HUES64 (cell line): ENCODE measurements around the gene ATG10.
"Not testable (repeated sequence)": the region's sequence is repeated elsewhere in the genome, so short reads cannot be mapped to it uniquely, and the experiment has no call there.

Experiments used
- H3K27ac ChIP-seq: 2 replicates; pipeline ENCODE4 v1.7.0; 2013; ENCODE audit warnings: low read depth, low read length, inconsistent platforms
- H3K27me3 ChIP-seq: 2 replicates; pipeline ENCODE4 v1.6.1; 2013; ENCODE audit warnings: mild to moderate bottlenecking, low read length; ENCODE audit not compliant: insufficient read depth
- H3K36me3 ChIP-seq: 2 replicates; pipeline ENCODE4 v1.6.1; 2013; ENCODE audit warnings: mild to moderate bottlenecking, low read length; ENCODE audit not compliant: insufficient read depth
- H3K4me1 ChIP-seq: 2 replicates; pipeline ENCODE4 v1.6.1; 2013; ENCODE audit warnings: mild to moderate bottlenecking, low read length, moderate library complexity; ENCODE audit not compliant: insufficient read depth
- H3K4me3 ChIP-seq: 2 replicates; pipeline ENCODE4 v1.5.1; 2013; ENCODE audit warnings: mild to moderate bottlenecking, low read length, moderate library complexity
- H3K9ac ChIP-seq: 2 replicates; pipeline ENCODE4 v1.6.1; 2013; ENCODE audit warnings: mild to moderate bottlenecking, low read depth, low read length
- H3K9me3 ChIP-seq: 2 replicates; pipeline ENCODE4 v1.6.1; 2013; ENCODE audit warnings: low read depth, low read length; ENCODE audit not compliant: insufficient read depth
- WGBS: fragments of 150-250, 120-280 bp; methylation state at CpG from one replicate; pipeline ENCODE4 v1.1.7; 2013; ENCODE audit warnings: missing lambda C conversion rate; 5-methylcytosine and 5-hydroxymethylcytosine counted together

Gene ATG10

DNA sequence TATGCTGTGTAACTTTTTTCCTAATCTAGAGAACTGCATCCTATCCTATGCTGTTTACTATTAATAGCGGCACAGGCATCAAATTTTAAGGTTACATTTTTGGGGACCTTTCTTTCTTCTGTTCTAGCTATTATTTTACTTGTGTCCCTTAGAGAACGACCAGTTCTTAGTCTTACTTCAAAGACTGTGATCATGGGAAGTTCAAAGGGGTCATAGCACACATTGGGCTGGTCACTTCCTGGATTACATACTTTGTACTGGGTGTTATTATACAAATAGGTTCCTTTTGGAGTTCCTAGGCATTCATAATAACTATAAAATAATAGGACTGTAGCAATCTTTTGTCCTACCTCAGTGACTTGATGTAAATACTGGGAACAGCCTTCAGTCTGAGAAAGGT is 297.5 kb downstream of the ATG10 start:
- not testable (repeated sequence) for H3K4me1 ChIP-seq, H3K4me3 ChIP-seq, H3K9me3 ChIP-seq, H3K27ac ChIP-seq, H3K9ac ChIP-seq, H3K27me3 ChIP-seq, H3K36me3 ChIP-seq
- 93% methylated on average over 2 of the region's 2 CpGs for WGBS

DNA sequence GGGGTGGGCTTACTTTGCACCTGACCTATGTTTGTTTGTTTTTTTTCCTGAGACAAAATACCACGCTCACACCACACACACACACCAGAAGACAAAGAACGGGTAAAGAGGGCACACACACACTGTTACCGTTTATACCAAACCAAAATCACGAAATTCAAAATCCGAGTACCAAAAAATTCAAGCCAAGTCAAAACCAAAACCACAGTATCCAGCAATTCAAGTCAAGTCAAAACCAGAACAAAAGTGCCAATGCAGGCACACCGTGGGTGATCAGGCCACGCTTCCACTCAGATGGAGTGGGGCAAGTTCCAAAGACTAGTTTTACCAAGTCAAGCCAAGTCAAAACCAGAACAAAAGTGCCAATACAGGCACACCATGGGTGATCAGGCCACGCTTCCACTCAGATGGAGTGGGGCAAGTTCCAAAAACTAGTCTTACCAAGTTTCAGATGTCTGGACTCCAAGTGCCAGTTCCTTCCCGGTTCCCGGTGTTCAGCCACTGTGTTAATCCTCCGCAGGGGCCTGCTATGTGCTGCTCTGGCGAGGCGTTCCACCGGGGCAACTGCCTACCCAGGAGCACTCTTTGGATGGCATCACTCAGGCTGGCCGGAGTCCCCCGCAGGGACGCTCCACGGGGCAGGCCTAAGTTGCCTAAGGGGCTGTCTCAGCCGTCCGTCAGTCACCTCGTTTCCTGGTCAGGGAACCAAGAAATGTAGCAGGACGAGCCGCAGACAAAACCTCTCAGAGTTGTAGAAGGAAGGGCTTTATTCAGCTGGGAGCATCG is 300.9 kb downstream of the ATG10 start:
- H3K27me3 ChIP-seq, H3K9ac ChIP-seq, H3K4me3 ChIP-seq, H3K9me3 ChIP-seq: not testable (repeated sequence)
- Histone ChIP-seq H3K4me1 (peaks cover 25% of the 10 kb centered on the region), H3K36me3 (peaks cover 37% of the 10 kb centered on the region), H3K27ac (peak overlapping the region; percentile 66; the same call in 1 of the 2 replicates)
- WGBS, result 74% methylated on average over 24 of the region's 24 CpGs

DNA sequence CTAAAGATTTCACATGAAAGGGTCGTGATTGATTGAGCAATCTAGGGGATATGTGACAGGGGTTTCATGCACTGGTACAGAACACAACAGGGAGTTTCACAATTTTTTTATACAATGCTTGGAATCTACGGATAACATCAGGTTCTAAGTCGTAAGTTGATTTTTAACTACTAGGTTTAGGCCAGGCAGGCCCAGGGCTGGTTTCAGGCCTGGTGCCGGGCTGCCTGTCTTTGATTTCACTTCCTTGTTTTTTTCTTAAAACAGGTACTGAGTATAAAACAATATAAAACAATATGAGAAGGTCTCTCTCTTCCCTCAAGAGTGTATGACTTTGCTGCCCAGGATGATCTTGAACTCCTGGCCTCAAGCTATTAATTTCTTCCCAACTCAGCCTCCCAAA is 301.6 kb downstream of the ATG10 start:
- H3K27ac ChIP-seq, result peak overlapping the region; percentile 66; the same call in 1 of the 2 replicates
- H3K36me3 ChIP-seq, result peaks cover 38% of the 10 kb centered on the region

DNA sequence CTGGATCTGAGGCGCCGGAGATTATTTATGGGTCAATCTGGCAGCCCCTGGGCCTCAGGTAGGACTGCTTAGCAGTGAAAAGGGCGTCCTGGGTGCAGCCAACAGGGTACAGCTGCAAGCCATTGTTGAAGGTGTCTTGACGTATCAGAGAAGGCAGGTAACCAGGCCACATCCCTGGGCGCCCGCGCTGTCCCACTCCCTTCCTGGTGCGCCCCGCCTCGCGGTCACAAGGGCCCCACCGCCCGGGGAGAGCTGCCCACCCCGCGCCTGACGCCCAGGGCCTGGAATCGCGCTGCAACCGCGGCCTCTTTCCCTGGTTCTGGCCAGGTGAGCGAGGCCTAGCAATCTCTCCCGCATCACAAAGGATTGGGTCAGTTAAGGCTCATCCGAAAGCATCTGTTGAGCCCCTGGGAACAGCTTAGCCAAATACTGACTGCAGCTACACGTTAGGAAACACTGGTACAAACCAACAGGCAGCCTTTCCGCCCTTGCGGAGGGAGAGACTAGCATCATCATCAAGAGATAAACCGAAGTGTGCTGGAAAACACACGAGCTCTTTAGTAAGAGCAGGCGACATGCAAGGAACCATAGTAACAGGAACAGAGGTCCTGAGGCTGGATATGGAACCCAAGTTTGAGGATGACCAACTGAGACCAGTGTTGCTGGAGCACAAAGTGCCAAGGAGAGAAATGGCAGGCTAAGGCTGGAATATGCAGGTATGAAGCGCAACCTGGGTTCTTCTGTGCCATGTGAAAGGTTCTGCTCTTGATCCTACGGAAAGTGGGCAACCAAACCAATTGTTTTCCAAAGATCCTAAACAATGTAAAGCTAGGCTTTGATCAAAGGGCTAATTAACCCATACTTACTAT is 302.8 kb downstream of the ATG10 start:
- peaks cover 25% of the 10 kb centered on the region for H3K4me1 ChIP-seq
- peak overlapping the region; percentile 37 for H3K9ac ChIP-seq
- 80% methylated on average over 31 of the region's 31 CpGs for WGBS
- no peaks in the 10 kb centered on the region for H3K9me3 ChIP-seq
- no peaks in the 10 kb centered on the region for H3K27me3 ChIP-seq
- H3K27ac ChIP-seq, result peak overlapping the region; percentile 94
- peaks cover 38% of the 10 kb centered on the region for H3K36me3 ChIP-seq
- H3K4me3 ChIP-seq, result no peak overlapping the region

More for the DNA sequence above, 301.6 kb downstream of the ATG10 start:
- H3K4me3 ChIP-seq, H3K9ac ChIP-seq, H3K27me3 ChIP-seq, H3K9me3 ChIP-seq: not testable (repeated sequence)
- 82% methylated on average over 4 of the region's 4 CpGs for WGBS
- H3K4me1 ChIP-seq, result peaks cover 25% of the 10 kb centered on the region

DNA sequence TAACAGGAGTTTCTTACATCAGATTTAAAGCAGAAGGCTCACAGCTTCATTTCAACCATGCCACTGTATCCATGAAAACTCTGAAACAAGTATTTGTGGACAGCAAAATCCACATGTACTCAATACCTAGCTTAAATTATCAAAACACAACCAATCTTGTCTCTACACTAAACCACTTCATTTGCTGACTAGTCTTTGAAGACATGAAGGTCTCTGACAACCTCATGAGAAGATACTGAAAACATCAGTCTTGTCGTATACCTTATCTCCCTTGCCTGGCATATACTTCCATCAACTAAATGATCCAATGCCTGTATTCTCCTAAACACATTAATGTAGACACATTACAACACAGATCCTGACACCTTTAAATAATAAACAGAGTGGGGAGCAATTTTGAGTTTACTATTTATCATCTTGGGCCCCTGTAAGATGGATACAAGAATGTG is 303.4 kb downstream of the ATG10 start:
- 96% methylated on average over 1 of the region's 1 CpG for WGBS
- H3K27me3 ChIP-seq, result no peaks in the 10 kb centered on the region
- peaks cover 38% of the 10 kb centered on the region for H3K36me3 ChIP-seq
- H3K4me1 ChIP-seq, result peaks cover 25% of the 10 kb centered on the region
- no peak overlapping the region for H3K4me3 ChIP-seq
- peak overlapping the region; percentile 37 for H3K9ac ChIP-seq
- no peaks in the 10 kb centered on the region for H3K9me3 ChIP-seq
- H3K27ac ChIP-seq, result peak overlapping the region; percentile 94

DNA sequence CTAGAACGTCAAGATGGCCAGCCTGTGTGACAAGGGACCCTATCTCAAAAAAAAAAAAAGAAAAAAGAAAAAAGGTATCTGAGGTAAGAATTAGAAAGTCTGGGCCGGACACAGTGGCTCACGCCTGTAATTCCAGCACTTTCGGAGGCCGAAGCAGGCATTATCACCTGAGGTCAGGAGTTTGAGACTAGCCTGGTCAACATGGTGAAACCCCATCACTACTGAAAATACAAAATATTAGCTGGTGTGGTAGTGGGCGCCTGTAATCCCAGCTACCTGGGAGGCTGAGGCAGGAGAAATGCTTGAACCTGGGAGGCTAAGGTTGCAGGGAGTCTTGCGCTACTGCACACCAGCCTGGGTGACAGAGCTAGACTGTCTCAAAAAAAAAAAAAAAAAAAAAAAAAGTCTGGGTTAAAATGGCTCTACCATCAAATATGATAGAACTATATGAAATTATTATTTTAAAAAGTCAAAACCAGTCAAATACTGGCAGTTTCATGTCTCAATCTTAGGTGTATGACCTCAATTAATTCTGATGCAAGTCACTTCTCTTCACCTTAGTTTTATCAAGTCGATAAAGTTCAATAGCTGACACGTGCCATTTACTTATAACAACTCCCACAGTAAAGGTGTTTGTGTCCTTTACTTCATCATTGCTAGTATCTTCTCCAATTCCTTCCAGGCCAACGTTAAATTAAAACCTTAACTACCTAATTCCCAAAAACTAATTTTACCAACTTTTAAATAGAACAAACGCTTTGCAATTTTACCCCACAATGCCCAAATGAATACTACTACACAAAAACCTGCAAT is 305.2 kb downstream of the ATG10 start:
- Histone ChIP-seq H3K4me3 (peak overlapping the region; percentile 98), H3K36me3 (peaks cover 38% of the 10 kb centered on the region), H3K4me1 (peaks cover 25% of the 10 kb centered on the region), H3K9ac (peak overlapping the region; percentile 100), H3K27ac (peak overlapping the region; percentile 94), H3K9me3 (no peaks in the 10 kb centered on the region), H3K27me3 (no peaks in the 10 kb centered on the region)
- WGBS, result 70% methylated on average over 11 of the region's 11 CpGs

DNA sequence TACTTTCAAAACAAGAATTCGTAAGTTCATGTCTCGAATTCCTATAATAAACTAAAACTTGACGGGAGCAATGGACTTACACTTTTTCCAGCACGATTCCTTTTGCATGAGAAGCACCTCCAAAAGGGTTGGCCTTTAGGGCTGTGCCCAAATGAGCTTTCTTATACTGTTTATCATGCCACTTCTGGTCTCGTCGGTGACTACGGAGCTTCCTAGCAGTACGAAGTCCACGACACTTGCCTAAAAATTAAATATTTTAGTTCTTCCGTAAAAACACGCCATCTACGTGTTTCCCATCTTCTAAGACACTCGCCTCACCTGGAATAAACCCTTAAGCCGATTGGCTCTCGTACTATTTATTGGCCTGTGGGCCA is 305.8 kb downstream of the ATG10 start:
- H3K36me3 ChIP-seq, result peaks cover 38% of the 10 kb centered on the region
- no peaks in the 10 kb centered on the region for H3K27me3 ChIP-seq
- H3K4me3 ChIP-seq, result peak overlapping the region; percentile 98
- H3K9ac ChIP-seq, result peak overlapping the region; percentile 100
- peaks cover 25% of the 10 kb centered on the region for H3K4me1 ChIP-seq
- no peaks in the 10 kb centered on the region for H3K9me3 ChIP-seq
- H3K27ac ChIP-seq, result peak overlapping the region; percentile 94
- 1% methylated on average over 15 of the region's 15 CpGs for WGBS

DNA sequence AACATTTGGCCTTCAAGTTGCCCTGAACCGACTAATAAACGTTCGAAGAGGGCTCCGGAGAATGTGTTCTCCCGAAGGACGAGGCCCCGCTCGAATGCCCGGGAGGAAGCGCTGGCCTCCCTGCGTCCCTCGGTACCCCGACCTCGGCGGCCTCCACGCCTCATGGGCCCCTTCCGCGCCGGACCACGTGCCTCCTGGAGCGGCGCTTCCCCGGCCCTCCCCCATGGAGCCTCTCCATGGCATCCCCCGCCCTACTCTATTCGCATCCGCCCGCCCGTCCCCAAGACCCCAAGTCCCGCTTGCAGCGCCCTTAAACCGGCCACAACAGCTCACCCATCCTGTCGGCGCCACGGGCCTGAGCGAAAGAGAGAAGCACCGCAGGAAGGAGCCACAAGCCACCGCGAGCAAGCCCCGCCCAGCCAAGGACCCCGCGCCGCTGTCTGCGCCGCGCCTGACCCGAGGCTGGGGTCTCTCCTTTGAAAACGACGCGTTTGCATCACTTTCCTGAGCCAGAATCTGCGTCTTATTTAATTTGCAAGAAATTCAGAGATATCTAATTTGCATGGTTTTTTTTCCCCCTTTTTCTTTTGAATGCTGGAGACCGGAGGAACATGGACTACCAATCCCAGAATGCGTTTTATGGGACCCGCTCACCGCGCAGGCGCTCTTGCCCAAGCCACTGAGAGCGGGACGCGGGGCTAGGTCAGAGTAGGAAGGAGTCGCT is 306.3 kb downstream of the ATG10 start, which contains the start of gene RPS23:
Gene RPS23 (minus strand): TSS at position 368 of the 724 bp plus-strand sequence. CDS start 31 bp downstream, at position 337.
- peak within 1 kb of the TSS; percentile 100 for H3K9ac ChIP-seq
- H3K27me3 ChIP-seq, result no peaks in the 10 kb centered on the region
- WGBS, result under 1% methylated on average over 60 of the region's 60 CpGs
- H3K4me3 ChIP-seq, result peak within 1 kb of the TSS; percentile 98
- no peaks in the 10 kb centered on the region for H3K9me3 ChIP-seq
- H3K4me1 ChIP-seq, result peaks cover 25% of the 10 kb centered on the region
- H3K27ac ChIP-seq, result peak within 1 kb of the TSS; percentile 94
- H3K36me3 ChIP-seq, result peaks cover 38% of the 10 kb centered on the region

DNA sequence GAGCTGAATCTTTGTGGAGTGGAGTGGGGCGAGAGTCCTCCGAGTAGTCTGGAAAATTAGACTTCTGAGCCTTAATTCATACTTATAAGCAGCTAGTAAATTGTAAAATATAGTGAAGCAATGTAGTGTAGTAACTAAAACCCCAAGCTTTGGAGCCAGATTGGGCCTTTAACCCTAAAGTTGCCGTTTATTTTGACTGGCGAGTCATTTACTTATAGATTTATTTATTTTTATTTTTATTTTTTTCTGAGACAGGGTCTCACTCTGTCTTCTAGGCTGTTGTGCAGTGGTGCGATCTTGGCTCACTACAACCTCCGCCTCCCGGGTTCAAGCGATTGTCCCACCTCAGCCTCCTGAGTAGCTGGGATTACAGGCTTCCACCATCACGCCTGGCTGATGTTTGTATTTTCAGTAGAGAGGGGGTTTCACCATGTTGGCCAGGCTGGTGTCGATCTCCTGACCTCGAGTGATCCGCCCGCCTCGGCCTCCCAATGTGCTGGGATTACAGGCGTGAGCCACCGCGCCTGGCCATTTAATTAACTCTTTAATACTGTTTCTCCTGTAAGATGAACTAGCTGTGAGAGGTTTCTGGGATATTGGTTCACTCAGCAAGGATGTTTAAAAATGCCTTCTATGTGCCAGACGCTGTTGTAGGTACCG is 307.0 kb downstream of the ATG10 start:
- H3K4me1 ChIP-seq, result peaks cover 25% of the 10 kb centered on the region
- WGBS, result 81% methylated on average over 15 of the region's 19 CpGs

DNA sequence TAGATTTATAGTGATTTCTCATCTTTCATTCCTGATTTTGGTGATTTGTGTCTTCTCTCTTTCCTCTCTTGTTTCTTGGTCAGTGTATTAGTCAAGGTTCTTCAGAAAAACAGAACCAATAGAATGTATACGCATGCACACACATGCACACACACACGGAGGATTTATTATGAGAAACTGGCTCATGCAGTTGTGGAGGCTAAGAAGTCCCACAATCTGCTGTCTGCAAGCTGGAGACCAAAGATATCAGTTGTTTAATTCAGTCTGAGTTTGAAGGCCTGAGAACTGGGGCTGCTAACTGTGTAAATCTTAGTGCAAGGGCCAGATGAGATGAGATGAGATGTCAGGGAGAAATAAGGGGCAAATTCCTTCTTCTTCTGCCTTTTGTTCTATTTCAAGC is 312.1 kb downstream of the ATG10 start:
- no peak overlapping the region for H3K4me3 ChIP-seq
- WGBS, result 100% methylated on average over 2 of the region's 2 CpGs

More for the DNA sequence above, 307.0 kb downstream of the ATG10 start:
- H3K4me3 ChIP-seq, result peak overlapping the region; percentile 98
- H3K9me3 ChIP-seq, result no peaks in the 10 kb centered on the region
- H3K27me3 ChIP-seq, result no peaks in the 10 kb centered on the region
- peak overlapping the region; percentile 100 for H3K9ac ChIP-seq
- peak overlapping the region; percentile 94 for H3K27ac ChIP-seq
- H3K36me3 ChIP-seq, result peaks cover 37% of the 10 kb centered on the region

More for the DNA sequence above, 312.1 kb downstream of the ATG10 start:
- no peaks in the 10 kb centered on the region for H3K27me3 ChIP-seq
- H3K4me1 ChIP-seq, result no peaks in the 10 kb centered on the region
- no peak overlapping the region for H3K27ac ChIP-seq
- no peaks in the 10 kb centered on the region for H3K36me3 ChIP-seq
- no peaks in the 10 kb centered on the region for H3K9me3 ChIP-seq
- no peak overlapping the region for H3K9ac ChIP-seq
